ENCODE results near the gene BRCA2.

The BRCA2 gene

GRCh38 chr13:32384702-32385101, 69.4 kb downstream of the BRCA2 start:
- no peak for DNase-seq

- DNase-seq, result no peak
These were observed 70.1 kb downstream of the BRCA2 start for GRCh38 chr13:32385410-32385809.

- no peak for DNase-seq
These were observed 74.7 kb downstream of the BRCA2 start for GRCh38 chr13:32390048-32390447.

- DNase-seq, result no peak
These were observed 75.2 kb downstream of the BRCA2 start for GRCh38 chr13:32390484-32390883.

- no peak for DNase-seq
These were observed 75.9 kb downstream of the BRCA2 start for GRCh38 chr13:32391101-32391619.

GRCh38 chr13:32403108-32403507, 87.8 kb downstream of the BRCA2 start:
- DNase-seq, result no peak

- no peak for DNase-seq
These were observed 92.5 kb downstream of the BRCA2 start for GRCh38 chr13:32407854-32408253.

- peak; percentile 87 for DNase-seq
These were observed 93.1 kb downstream of the BRCA2 start for GRCh38 chr13:32408296-32409000.

- DNase-seq, result peak; percentile 87
These were observed 93.6 kb downstream of the BRCA2 start for GRCh38 chr13:32409001-32409313.

GRCh38 chr13:32409561-32410421, 94.5 kb downstream of the BRCA2 start:
- DNase-seq, result no peak

- no peak for DNase-seq
These were observed 98.0 kb downstream of the BRCA2 start for GRCh38 chr13:32413284-32413683.

GRCh38 chr13:32414580-32414979, 99.3 kb downstream of the BRCA2 start:
- DNase-seq, result no peak

GRCh38 chr13:32415019-32415418, 99.7 kb downstream of the BRCA2 start:
- peak; percentile 15 for DNase-seq

GRCh38 chr13:32417995-32418394, 102.7 kb downstream of the BRCA2 start:
- DNase-seq, result no peak

- DNase-seq, result no peak
These were observed 104.6 kb downstream of the BRCA2 start for GRCh38 chr13:32419862-32420261.

GRCh38 chr13:32423592-32423991, 108.3 kb downstream of the BRCA2 start:
- DNase-seq, result no peak

- no peak for DNase-seq
These were observed 109.8 kb downstream of the BRCA2 start for GRCh38 chr13:32425158-32425557.

GRCh38 chr13:32426191-32426989, 111.1 kb downstream of the BRCA2 start:
- no peak for DNase-seq

- DNase-seq, result peak; percentile 74
These were observed 111.9 kb downstream of the BRCA2 start for GRCh38 chr13:32426990-32427851.

GRCh38 chr13:32427852-32428580, 112.7 kb downstream of the BRCA2 start, which contains the start of gene N4BP2L1:
Gene N4BP2L1 (minus strand): TSS chr13:32428130. CDS start chr13:32428082, 48 bp downstream.
- peak; percentile 65 for DNase-seq
